OCI-LY7 (cell line): ENCODE results near the gene APEX1. TPM values are rescaled to one million over a fixed set of nuclear protein-coding genes. Genes with fewer than 3 reads are reported as not detected.

Source experiments
- BruUV-seq: library from RNA; stranded (reverse); fragments of 400-500 nt; replicated peaks from 2 replicates; lab custom pipeline; 2021; lab: Mats Ljungman, UMichigan
- CTCF ChIA-PET: fragments of 300-600 bp; sonication (Branson Sonifier 250); formaldehyde crosslinking; loops from one replicate; lab custom pipeline; 2022; ENCODE audit warnings: antibody characterized with exemption; ENCODE audit not compliant: unreplicated experiment; lab: Charles Lee
- POLR2A ChIA-PET: fragments of 300-600 bp; sonication (Branson Sonifier 250); formaldehyde crosslinking; loops from one replicate; lab custom pipeline; 2022; ENCODE audit warnings: antibody characterized with exemption; lab: Charles Lee
- DNase-seq: peaks from one replicate; pipeline ENCODE4 v3.0.0-alpha.2; 2015; ENCODE audit warnings: low spot score
- H2AFZ ChIP-seq: fragments of 200-600 bp; sonication (generic), shearing (Covaris generic); 2 replicates; pipeline ENCODE4 v1.6.1; 2014; ENCODE audit warnings: mild to moderate bottlenecking, antibody characterized with exemption, low read length, moderate library complexity
- H3K27ac ChIP-seq: fragments of 200-600 bp; sonication (generic); 2 replicates; pipeline ENCODE4 v1.5.1; 2014; ENCODE audit warnings: mixed run types, low read depth, mild to moderate bottlenecking, moderate library complexity, low read length, inconsistent platforms; ENCODE audit not compliant: poor library complexity, severe bottlenecking
- H3K36me3 ChIP-seq: fragments of 200-600 bp; sonication (generic); 2 replicates; pipeline ENCODE4 v1.6.1; 2014; ENCODE audit warnings: mild to moderate bottlenecking, antibody characterized with exemption, low read length, moderate library complexity, mixed read lengths; ENCODE audit not compliant: insufficient read depth
- H3K4me1 ChIP-seq: fragments of 200-600 bp; sonication (generic); 2 replicates; pipeline ENCODE4 v1.5.1; 2014; ENCODE audit warnings: mild to moderate bottlenecking, low read length; ENCODE audit not compliant: insufficient read depth, poor library complexity, severe bottlenecking
- H3K4me2 ChIP-seq: fragments of 200-600 bp; sonication (generic); 2 replicates; pipeline ENCODE4 v1.6.1; 2014; ENCODE audit warnings: mild to moderate bottlenecking, low read length
- H3K4me3 ChIP-seq: fragments of 200-600 bp; sonication (generic); 2 replicates; pipeline ENCODE4 v1.5.1; 2014; ENCODE audit warnings: mild to moderate bottlenecking, low read depth, low read length; ENCODE audit not compliant: poor library complexity, severe bottlenecking
- H3K79me2 ChIP-seq: fragments of 200-600 bp; sonication (generic); 2 replicates; pipeline ENCODE4 v1.6.1; 2016; ENCODE audit warnings: low read depth, mild to moderate bottlenecking, low read length, moderate library complexity, mixed read lengths; ENCODE audit not compliant: insufficient read depth
- H3K9me2 ChIP-seq: fragments of 200-600 bp; sonication (generic); 2 replicates; pipeline ENCODE4 v1.6.1; 2016; ENCODE audit warnings: mild to moderate bottlenecking, low read length, mixed read lengths; ENCODE audit not compliant: insufficient read depth
- H3K9me3 ChIP-seq: fragments of 200-600 bp; sonication (generic); 2 replicates; pipeline ENCODE4 v1.6.1; 2014; ENCODE audit warnings: mild to moderate bottlenecking, mixed run types, low read length, mixed read lengths
- H4K20me1 ChIP-seq: fragments of 200-600 bp; sonication (generic); 2 replicates; pipeline ENCODE4 v1.6.1; 2014; ENCODE audit warnings: mild to moderate bottlenecking, antibody characterized with exemption, low read length, moderate library complexity, mixed read lengths; ENCODE audit not compliant: insufficient read depth
- EZH2phosphoT487 ChIP-seq: fragments of 200-600 bp; sonication (generic); IDR thresholded peaks from 2 replicates; pipeline ENCODE4 v1.6.1; 2018; ENCODE audit warnings: low read depth, borderline replicate concordance, mild to moderate bottlenecking, mixed run types, antibody characterized with exemption, low read length, moderate library complexity, mixed read lengths
- intact Hi-C: fragments of 100-400 bp; cut with micrococcal nuclease; formaldehyde crosslinking; loops from one replicate; pipeline ENCODE4 v1.10.0; 2022; ENCODE audit not compliant: unreplicated experiment
- total RNA-seq, 2 experiments: library from RNA; depleted of rRNA in 1 of 2; stranded (reverse); fragments of >200 nt in 1 of 2; shearing (Covaris generic) in 1 of 2; gene quantifications; 2 replicates each; pipeline ENCODE4 v1.2.3, GENCODE V29; 2014 to 2022
- TF ChIP-seq, protein P1 (sequence below): fragments of 200-600 bp; sonication (generic); conservative IDR thresholded peaks from 2 replicates; pipeline ENCODE4 v1.5.1; 2014; ENCODE audit warnings: mild to moderate bottlenecking, antibody characterized with exemption, low read length, moderate library complexity, mixed read lengths

APEX1 gene
- total RNA-seq, 2 experiments from 2014 or later: 117 to 203 TPM

DNA sequence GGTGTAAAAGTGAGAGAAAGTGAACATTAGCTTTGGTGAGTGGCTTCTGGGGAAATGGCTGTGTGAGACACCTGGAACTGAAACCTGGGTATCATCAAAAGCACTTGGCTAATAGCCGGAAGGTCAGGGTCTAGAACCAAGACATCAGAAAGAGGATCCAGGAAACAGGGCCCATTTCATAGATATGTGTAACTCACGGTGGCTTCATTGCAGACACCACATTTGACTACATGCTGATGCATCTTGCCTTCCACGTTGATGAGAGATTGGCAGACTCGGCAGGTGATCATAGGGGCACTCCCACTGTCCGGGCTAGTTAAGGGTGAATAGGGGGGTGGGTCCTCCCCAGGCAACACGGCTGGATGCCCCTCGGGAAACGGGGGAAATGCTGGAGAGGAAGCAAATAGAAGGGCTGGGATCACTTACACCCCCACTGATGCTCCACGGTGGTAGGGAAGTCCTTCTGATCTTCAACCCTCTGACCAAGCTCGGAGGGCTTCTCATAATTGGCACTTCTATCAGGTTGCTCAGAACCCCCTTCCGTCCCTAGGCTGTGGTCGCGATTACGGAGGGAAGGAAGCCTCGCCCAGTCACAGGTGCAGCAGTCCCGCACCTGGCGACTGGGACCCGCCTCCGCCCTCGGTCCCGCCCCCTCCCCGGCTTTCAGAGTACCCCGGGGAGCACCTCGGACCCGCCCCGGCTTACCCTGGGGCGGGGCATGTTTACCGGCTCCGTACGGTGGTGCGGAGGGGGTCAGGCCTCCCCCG lies 5.6 kb downstream of the APEX1 start:
- Histone ChIP-seq H3K9me3 (no peaks in the 10 kb centered on the region), H3K4me1 (peaks cover 62% of the 10 kb centered on the region), H3K4me3 (peak overlapping the region; percentile 83), H3K4me2 (peak overlapping the region; percentile 99), H3K27ac (peak overlapping the region; percentile 84), H3K79me2 (peaks cover 47% of the 10 kb centered on the region), H2AFZ (no peak overlapping the region), H3K36me3 (peaks cover 47% of the 10 kb centered on the region), H4K20me1 (peaks cover 14% of the 10 kb centered on the region; the same call in 1 of the 2 replicates), H3K9me2 (no peaks in the 10 kb centered on the region)
- peak; percentile 73 for DNase-seq
- POLR2A ChIA-PET: interaction anchor here (0.6 to 5.4 kb wide), 20 partner anchors 8 to 1770 kb away, joined by 3 to 58 read pairs (median 4); partner anchors contain the start of genes CCNB1IP1, PARP2 and PNP
- CTCF ChIA-PET: interaction anchor here (0.8 to 1.3 kb wide), 3 partner anchors 45 to 132 kb away, joined by 3 to 8 read pairs (median 4); partner anchors contain the start of gene CCNB1IP1
- TF ChIP-seq EZH2phosphoT487: no peak
- TF ChIP-seq, protein P1, sequence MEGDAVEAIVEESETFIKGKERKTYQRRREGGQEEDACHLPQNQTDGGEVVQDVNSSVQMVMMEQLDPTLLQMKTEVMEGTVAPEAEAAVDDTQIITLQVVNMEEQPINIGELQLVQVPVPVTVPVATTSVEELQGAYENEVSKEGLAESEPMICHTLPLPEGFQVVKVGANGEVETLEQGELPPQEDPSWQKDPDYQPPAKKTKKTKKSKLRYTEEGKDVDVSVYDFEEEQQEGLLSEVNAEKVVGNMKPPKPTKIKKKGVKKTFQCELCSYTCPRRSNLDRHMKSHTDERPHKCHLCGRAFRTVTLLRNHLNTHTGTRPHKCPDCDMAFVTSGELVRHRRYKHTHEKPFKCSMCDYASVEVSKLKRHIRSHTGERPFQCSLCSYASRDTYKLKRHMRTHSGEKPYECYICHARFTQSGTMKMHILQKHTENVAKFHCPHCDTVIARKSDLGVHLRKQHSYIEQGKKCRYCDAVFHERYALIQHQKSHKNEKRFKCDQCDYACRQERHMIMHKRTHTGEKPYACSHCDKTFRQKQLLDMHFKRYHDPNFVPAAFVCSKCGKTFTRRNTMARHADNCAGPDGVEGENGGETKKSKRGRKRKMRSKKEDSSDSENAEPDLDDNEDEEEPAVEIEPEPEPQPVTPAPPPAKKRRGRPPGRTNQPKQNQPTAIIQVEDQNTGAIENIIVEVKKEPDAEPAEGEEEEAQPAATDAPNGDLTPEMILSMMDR: no peak
- no TSS peak for BruUV-seq
- intact Hi-C loops: loop anchor here (1.0 to 10.0 kb wide), 5 partner anchors 48 to 1464 kb away; partner anchors contain the start of genes PARP2, RNASE4, TEP1 and TTC5

DNA sequence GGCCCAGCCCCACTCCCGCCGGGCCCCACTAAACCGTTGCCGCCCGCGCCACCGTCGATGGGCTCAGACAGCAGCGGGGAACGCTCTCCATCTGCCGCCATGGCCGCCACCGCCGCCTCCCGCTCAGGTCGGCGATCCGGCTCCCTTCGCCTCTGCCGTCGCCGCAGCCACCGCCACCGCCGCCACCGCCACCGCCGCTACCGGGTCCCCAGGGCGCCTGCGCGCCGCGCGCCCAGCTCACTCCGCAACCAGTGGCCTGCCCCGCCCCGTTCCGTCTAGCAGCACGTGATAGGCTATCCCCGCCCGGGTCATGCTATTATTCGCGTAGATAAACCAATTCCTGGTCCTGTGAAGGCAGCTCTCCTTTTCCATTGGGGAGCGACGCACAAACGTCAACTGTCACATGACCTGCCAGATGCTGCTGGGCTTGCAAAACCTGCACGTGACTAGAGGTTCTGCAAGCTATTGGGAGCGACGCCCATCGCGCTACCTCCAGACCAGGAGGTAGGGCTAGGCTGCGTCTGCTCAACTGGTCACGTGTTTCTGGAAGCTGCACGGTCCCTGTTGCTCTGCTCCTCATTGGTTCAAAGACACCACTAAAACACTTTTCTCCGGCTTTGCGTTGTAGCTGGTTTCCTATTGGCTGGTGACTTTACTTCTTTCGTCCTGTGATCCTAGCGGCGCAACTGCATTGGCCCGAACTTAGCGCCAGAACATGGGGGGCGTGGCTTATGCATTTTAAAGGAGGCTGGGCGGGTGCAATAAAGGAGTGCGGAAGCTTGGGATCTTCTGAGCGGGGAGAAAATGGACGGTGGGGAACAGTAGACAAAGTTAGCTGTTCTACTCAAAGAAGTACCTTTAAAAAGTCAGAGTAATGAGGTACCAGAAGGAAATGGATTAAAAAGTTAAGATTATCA lies 6.5 kb downstream of the APEX1 start, which contains the start of gene PIP4P1:
PIP4P1 (minus strand) TSS at position 210 of the 917 bp plus-strand sequence; CDS start at position 101, 109 bp downstream.
- ChIA-PET POLR2A (interaction anchor here (0.6 to 5.4 kb wide), 24 partner anchors 8 to 1769 kb away, joined by 3 to 58 read pairs (median 4); partner anchors contain the start of genes CCNB1IP1, PARP2, PNP and TEP1), CTCF (interaction anchor here (0.8 to 1.3 kb wide), 4 partner anchors 46 to 133 kb away, joined by 3 to 8 read pairs (median 4); partner anchors contain the start of gene CCNB1IP1)
- Histone ChIP-seq H4K20me1 (peaks cover 14% of the 10 kb centered on the region; the same call in 1 of the 2 replicates), H3K79me2 (peaks cover 39% of the 10 kb centered on the region), H2AFZ (peak within 1 kb of the TSS; percentile 55; the same call in 1 of the 2 replicates), H3K36me3 (peaks cover 38% of the 10 kb centered on the region), H3K4me1 (peaks cover 57% of the 10 kb centered on the region), H3K9me3 (no peaks in the 10 kb centered on the region), H3K27ac (peak within 1 kb of the TSS; percentile 84), H3K4me2 (peak within 1 kb of the TSS; percentile 99), H3K9me2 (no peaks in the 10 kb centered on the region), H3K4me3 (peak within 1 kb of the TSS; percentile 83)
- no TSS peak for BruUV-seq
- TF ChIP-seq, protein P1: no peak
- no peak for TF ChIP-seq EZH2phosphoT487
- intact Hi-C loops: loop anchor here (1.0 to 10.0 kb wide), 5 partner anchors 49 to 1463 kb away; partner anchors contain the start of genes PARP2, RNASE4, TEP1 and TTC5
- DNase-seq: peak; percentile 100
